ENCODE results near the gene PON2.

DNA sequence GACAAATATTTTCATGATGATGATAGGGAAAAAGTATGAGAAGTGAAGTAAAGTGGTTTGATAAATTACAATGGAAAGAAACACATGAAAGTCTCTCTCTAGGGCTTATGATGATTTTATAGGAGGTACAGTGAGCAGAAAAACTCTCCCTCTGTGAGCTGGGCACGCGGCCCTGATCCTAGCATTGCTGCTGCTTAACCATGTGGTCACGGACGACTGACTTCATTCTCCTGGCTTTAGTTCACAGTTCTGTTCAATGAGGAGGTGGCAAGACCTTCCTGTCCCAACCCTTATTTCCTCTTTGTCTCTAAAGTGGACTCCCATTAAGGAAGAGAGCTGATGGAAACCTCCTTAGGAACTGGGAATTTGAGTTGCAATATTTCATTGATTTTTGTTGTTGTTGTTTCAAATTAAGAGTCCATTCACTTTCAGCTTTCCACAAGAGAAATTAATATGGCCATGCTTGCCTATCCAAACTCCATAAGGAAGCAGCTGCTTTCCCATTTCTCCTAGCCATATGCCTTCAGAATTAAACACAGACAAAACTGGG, 30.4 kb downstream of the PON2 start:
- TF ChIP-seq SP1 (IDR thresholded peaks at IDR 0.05) = no peak
- TF ChIP-seq FOXK2 (IDR thresholded peaks at IDR 0.05) = no peak
- TF ChIP-seq FOXA1 (IDR thresholded peaks at IDR 0.05) = no peak

Data from HEK293T (cell line).